EL (cell line): ENCODE measurements around the gene CPED1.

Experiments used
- DNase-seq: peaks from one replicate; pipeline ENCODE4 v3.0.0-alpha.2; 2016

The CPED1 gene

GRCh38 chr7:120988591-120989256 lies at the start of gene CPED1:
CPED1 (plus strand) TSS chr7:120988711; CDS start chr7:120989622, 911 bp downstream.
- peak; percentile 76 for DNase-seq

GRCh38 chr7:120939345-120939744 lies 49.2 kb upstream of the CPED1 start:
- no peak for DNase-seq

GRCh38 chr7:120941064-120941463 lies 47.4 kb upstream of the CPED1 start:
- no peak for DNase-seq

GRCh38 chr7:120941856-120942255 lies 46.7 kb upstream of the CPED1 start:
- DNase-seq = no peak

GRCh38 chr7:120942861-120943260 lies 45.6 kb upstream of the CPED1 start:
- DNase-seq = no peak

- no peak for DNase-seq
Measured at GRCh38 chr7:120944826-120945562, 43.5 kb upstream of the CPED1 start.

- no peak for DNase-seq
Measured at GRCh38 chr7:120947980-120948379, 40.5 kb upstream of the CPED1 start.

GRCh38 chr7:120949393-120949911 lies 39.1 kb upstream of the CPED1 start:
- no peak for DNase-seq

- no peak for DNase-seq
Measured at GRCh38 chr7:120949998-120950538, 38.4 kb upstream of the CPED1 start.

GRCh38 chr7:120950539-120951308 lies 37.8 kb upstream of the CPED1 start, which contains the start of gene ING3:
ING3 (plus strand) TSS chr7:120950777; CDS start chr7:120950897, 120 bp downstream.
- peak; percentile 97 for DNase-seq

GRCh38 chr7:120951309-120951699 lies 37.2 kb upstream of the CPED1 start:
- no peak for DNase-seq

- DNase-seq = no peak
Measured at GRCh38 chr7:120951826-120952225, 36.7 kb upstream of the CPED1 start.

- DNase-seq = no peak
Measured at GRCh38 chr7:120955577-120956149, 32.8 kb upstream of the CPED1 start.

- no peak for DNase-seq
Measured at GRCh38 chr7:120959929-120960484, 28.5 kb upstream of the CPED1 start.

GRCh38 chr7:120960714-120961113 lies 27.8 kb upstream of the CPED1 start:
- DNase-seq = no peak

- no peak for DNase-seq
Measured at GRCh38 chr7:120961638-120962173, 26.8 kb upstream of the CPED1 start.

- no peak for DNase-seq
Measured at GRCh38 chr7:120964088-120964487, 24.4 kb upstream of the CPED1 start.

- DNase-seq = no peak
Measured at GRCh38 chr7:120966961-120967360, 21.6 kb upstream of the CPED1 start.

- DNase-seq = no peak
Measured at GRCh38 chr7:120973849-120974248, 14.7 kb upstream of the CPED1 start.

- peak; percentile 40 for DNase-seq
Measured at GRCh38 chr7:120979765-120980499, 8.6 kb upstream of the CPED1 start.

GRCh38 chr7:120981117-120981516 lies 7.4 kb upstream of the CPED1 start:
- DNase-seq = no peak
